Activated T-cell treated with anti-CD3 and anti-CD28 coated beads for 24 hours (primary cell): Measurements from ENCODE around the gene CACNA1C.
"Not testable (repeated sequence)": the region's sequence is repeated elsewhere in the genome, so short reads cannot be mapped to it uniquely, and the experiment has no call there.

Experiments used
- DNase-seq: peaks from one replicate; pipeline ENCODE4 v3.0.0-alpha.2; 2020; ENCODE audit warnings: low read depth

Gene CACNA1C

DNA sequence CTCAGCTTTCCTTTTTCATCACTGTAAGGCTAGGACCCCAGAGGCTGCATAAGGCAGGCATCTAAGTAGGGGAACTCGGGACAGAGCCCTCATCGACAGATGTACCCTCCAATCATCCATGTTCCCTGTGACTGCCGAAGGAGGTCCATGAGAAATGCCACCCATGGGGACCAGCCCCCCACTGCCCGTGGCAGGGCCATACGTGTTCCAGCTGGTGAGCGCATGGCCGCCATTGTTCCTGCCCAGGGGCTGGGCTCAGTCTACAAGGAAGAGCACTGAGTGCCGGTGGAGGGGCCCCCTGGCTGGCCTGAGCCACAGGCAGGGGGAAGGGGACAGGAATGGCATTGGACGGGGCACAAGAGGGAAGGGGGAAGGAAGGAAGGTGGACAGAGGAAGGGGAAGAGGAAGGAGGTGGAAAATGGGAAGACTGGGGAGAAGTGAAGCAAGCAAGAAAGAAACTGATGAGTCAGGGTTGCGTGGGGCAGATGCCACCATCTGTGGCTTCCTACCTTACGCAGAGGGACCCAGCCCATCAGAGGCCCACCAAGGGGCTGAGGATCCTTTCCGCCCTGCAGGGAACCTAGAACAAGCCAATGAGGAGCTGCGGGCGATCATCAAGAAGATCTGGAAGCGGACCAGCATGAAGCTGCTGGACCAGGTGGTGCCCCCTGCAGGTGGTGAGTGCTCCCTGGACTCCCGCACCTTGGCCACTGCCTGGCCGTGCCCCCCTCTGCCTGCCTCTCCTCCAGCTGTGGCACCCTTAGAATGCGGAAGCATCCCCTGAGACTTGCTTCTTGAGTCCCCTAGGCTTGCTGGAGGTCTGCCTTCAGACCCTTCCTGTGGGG lies 621.4 kb downstream of the CACNA1C start:
- DNase-seq: no peak

GRCh38 chr12:2675776-2676175 lies 623.0 kb downstream of the CACNA1C start:
- DNase-seq: no peak

DNA sequence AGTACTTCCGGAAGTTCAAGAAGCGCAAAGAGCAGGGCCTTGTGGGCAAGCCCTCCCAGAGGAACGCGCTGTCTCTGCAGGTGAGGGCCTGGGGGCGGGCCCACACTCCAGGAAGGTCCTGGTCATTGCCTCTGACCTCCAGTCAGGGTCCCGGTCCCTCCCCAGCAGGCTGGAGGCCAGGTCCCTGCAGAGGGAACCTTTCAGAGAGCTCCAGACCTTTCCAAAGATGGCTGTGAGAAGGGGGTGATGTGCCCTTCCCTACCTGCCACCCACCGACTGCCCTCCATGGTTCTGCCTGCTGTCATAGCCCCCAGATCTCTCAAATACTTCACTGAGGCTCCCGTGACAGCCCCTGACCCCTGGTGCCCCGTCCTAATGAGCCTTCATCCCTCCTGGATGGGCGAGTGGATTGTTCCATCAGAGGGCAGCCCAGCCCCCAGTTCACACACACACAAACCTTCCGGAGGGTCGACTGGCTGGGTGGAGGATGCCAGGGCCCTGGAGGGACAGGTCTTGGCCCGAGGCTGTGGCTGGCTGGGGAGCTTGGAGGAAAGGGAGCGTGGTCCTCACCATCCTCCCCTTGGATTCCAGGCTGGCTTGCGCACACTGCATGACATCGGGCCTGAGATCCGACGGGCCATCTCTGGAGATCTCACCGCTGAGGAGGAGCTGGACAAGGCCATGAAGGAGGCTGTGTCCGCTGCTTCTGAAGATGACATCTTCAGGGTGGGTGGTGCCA lies 624.5 kb downstream of the CACNA1C start:
- DNase-seq: no peak

DNA sequence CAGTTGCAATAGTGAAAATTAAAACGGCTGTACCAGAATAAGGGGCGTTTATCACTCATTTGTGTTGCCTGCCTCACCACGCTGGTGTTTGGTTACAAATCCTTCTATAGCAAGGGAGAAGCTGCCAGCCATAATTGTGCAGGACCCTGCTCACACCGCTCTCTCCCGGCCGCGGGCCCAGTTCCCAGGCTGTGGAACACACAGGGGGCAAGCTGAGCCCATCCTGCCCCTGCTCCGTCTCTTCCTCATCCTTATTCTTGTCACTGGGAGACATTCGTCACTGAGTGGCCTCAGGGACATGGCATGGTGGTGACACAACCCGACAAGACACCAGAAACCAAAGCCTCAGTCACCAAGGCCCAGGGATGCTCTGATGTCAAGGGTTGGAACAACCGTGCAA lies 625.6 kb downstream of the CACNA1C start:
- no peak for DNase-seq

GRCh38 chr12:2679068-2679815 lies 626.5 kb downstream of the CACNA1C start:
- DNase-seq: no peak

DNA sequence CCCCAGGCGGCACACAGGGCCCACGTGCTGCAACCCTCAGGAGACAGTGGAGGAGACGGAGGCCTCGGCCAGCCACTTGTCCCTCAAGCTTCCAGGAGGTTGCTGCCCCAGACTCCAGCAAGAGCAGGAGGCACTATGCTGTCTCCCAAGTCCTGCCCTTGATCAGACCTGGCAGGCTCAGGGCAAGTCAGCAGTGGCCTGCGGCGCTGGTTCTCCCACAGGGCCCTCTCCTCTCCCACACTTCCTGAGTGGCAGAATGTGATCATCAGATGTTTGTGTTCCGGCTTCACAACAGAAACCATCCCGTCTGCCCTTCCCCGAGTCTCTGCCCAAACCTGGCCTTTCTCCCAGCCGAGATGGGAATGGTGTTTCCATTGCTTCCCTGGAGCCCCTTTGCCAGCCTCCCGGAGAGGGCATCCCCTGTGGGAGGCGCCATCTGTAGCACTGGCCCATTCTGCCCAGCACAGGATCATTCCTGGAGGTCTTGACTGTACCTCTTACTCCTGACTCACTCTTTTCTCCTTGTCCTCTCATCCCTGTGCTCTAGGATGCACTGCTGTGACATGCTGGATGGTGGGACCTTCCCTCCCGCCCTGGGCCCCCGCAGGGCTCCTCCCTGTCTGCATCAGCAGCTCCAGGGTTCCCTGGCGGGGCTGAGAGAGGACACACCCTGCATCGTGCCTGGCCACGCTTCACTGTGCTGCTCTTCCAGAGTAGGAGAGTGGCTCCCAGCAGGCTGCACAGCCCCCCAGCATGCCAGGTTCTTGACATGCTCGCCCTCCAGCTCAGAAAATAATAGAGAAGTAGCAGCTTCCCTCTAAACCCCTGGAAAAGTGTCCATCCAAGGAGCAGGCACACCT lies 627.3 kb downstream of the CACNA1C start:
- no peak for DNase-seq

DNA sequence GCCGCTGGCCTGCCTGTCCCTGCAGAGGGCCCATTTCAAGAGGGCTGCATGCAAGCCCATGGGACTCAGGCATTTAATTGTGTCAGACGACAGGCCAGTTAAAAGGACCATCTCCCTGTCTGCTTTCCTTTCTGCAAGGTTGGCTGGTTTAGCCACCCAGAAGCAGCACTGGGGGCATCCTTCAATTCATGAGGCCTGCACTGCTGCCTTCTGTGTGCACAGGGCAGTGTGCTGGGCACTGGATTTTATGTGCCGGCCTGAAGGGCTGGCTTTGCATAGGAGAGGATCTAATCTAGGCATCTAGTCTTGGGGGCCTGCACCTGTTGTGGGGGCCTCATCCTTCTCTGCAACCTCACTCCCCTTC lies 627.9 kb downstream of the CACNA1C start:
- DNase-seq: no peak

DNA sequence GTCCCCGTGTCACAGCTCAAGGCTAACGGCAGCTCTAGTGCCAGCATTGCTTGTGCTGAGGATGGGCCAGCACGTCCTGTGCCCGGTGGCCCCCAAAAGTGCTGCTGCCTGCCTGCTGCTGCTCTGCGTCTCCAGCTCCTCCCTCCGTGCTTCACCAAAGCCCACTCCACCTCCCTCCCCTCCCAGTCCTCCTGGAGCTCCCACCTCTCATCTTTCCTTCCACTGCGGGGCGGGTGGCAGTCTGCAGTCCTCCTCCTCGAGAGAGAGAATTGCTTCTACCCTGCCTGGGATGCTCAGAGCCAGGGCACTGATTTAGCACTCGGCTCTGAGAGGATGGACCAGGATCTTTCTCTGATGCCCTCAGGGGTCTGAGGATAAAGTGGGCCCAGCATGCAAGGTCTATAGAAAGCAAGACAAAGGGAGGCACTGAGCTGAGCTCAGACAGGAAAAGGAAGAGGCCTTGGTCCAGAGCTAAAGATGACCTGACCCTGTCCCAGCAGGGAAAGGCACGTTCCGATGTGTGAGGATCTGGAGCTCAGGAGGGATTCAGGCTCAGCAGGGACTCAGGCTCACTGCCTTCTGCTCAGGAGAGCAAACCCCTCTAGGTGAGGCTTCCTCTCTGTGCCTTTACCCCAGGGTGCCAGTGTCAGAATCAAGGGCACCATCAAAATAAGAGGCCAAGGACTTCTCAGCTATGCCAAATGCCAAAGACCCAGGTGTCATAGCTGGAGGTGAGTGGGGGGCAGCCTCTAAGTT lies 628.8 kb downstream of the CACNA1C start:
- no peak for DNase-seq

DNA sequence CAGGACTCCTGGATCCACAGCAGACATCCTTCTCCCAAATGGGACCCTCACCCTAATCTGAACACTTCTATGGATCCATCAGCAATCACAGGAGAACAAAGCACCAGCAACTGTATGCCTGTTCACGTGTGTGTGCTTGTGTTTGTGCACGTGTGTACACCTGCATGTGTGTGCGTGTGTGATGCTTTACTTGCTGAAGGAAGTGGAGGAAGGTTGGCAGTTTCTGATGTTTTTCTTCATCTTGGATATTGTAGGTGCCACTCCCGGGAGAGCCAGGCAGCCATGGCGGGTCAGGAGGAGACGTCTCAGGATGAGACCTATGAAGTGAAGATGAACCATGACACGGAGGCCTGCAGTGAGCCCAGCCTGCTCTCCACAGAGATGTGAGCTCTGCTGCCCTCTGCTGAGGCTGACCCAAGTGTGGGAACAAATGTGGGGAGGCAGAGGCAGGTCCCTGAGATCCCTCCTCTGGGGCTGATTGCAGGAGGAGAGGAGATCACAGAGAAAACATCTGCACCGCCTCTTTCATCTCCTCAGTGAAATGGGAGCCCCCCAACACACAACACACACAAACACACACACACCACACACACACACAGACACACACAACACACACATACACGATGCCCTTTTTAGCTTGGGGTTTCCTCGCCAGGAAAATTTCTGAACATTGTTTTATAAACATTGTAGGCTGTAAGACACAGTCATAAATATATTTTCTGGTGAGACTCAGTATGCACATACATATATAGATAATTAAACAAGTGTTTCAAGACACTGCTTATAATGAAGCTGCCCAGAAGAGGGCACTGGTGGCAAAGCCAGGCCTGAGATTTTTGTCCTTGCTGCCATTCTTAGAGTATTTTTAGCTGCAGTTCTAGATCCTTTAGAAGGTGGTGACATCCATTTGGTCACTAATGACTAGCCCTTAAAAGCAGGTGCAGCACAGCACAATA lies 629.8 kb downstream of the CACNA1C start:
- no peak for DNase-seq

DNA sequence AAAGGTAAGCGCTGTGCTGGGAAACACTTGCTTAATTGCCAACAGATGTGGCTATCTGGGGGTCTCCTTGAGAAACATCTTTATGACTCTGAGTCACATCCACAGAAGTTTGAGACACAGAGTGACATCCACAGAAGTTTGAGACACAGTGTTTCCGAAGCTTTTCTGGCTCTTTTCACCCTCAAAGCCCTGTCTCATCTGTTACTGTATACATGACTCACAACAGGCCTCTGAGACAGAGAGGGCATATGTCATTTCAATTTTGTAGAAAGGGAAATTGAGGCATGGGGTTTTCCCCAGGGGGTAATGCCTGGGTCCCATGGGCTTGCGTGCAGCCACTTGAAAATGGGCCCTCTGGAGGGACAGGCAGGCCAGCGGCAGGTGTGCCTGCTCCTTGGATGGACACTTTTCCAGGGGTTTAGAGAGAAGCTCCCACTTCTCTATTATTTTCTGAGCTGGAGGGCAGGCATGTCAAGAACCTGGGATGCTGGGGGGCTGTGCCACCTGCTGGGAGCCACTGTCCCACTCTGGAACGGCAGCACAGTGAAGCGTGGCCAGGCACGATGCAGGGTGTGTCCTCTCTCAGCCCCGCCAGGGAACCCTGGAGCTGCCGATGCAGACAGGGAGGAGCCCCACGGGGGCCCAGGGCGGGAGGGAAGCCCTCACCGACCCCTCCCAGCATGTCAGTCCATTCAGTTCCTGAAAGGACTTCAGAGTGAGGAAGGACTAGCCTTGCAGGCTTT lies 630.7 kb downstream of the CACNA1C start:
- no peak for DNase-seq

- DNase-seq: not testable (repeated sequence)
These were observed 631.2 kb downstream of the CACNA1C start for GRCh38 chr12:2684026-2684325.

- DNase-seq: not testable (repeated sequence)
These were observed 633.0 kb downstream of the CACNA1C start for GRCh38 chr12:2685620-2686279.

GRCh38 chr12:2686280-2686646 lies 633.5 kb downstream of the CACNA1C start:
- no peak for DNase-seq

GRCh38 chr12:2687058-2687457 lies 634.3 kb downstream of the CACNA1C start:
- DNase-seq: no peak

GRCh38 chr12:2687726-2688125 lies 634.9 kb downstream of the CACNA1C start:
- no peak for DNase-seq

GRCh38 chr12:2688381-2688931 lies 635.7 kb downstream of the CACNA1C start:
- no peak for DNase-seq

DNA sequence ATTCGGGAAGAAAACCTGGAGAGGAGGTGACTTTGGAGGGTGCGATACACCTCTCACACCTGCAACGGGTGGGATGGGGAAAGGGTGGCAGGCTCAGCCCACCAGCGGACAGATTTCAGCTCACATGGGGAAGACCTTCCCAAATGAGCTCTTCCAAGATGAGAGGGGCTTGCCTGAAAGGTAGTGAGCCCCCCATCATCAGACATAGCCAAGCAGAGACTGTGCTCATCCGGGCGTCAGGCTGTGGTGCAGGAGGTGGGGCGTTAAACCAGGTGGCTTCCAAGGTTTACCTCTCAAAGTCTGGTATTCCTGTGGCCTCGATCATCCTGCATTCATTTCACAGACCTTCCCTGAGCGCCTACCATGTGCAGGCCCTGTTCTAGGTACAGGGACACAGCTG lies 636.6 kb downstream of the CACNA1C start:
- no peak for DNase-seq

- DNase-seq: no peak
These were observed 637.1 kb downstream of the CACNA1C start for GRCh38 chr12:2689879-2690278.
